HG03521 (cell line): Measurements from ENCODE around the gene SLC24A4.

Source experiments
- ATAC-seq: cut with Tn5 transposase; IDR thresholded peaks from one replicate; pipeline ENCODE4 v1.9.1; 2021; ENCODE audit warnings: mild to moderate bottlenecking, moderate library complexity; ENCODE audit not compliant: unreplicated experiment

Gene SLC24A4

GRCh38 chr14:92538412-92538985, 215.5 kb downstream of the SLC24A4 start:
- peak; percentile 82 for ATAC-seq

- no peak for ATAC-seq
Observed at GRCh38 chr14:92539419-92539818, 216.5 kb downstream of the SLC24A4 start.

GRCh38 chr14:92539875-92540274, 216.9 kb downstream of the SLC24A4 start:
- ATAC-seq: no peak

- ATAC-seq: no peak
Observed at GRCh38 chr14:92540472-92541048, 217.6 kb downstream of the SLC24A4 start.

- no peak for ATAC-seq
Observed at GRCh38 chr14:92542766-92543554, 220.0 kb downstream of the SLC24A4 start.

GRCh38 chr14:92544051-92544720, 221.2 kb downstream of the SLC24A4 start:
- ATAC-seq: no peak

- ATAC-seq: no peak
Observed at GRCh38 chr14:92546347-92547053, 223.5 kb downstream of the SLC24A4 start.

- no peak for ATAC-seq
Observed at GRCh38 chr14:92549105-92549858, 226.3 kb downstream of the SLC24A4 start.

GRCh38 chr14:92549859-92550230, 226.9 kb downstream of the SLC24A4 start:
- ATAC-seq: no peak
